HepG2 (cell line): ENCODE results near the gene RASAL1. TPM values are rescaled to one million over a fixed set of nuclear protein-coding genes. Genes with fewer than 3 reads are reported as not detected.

ENCODE experiments used
- JDP2 ChIP-seq: sonication (generic); formaldehyde crosslinking; IDR thresholded peaks from 2 replicates; pipeline ENCODE4 v1.8.1; 2022; ENCODE audit warnings: missing genetic modification reagents, borderline replicate concordance
- KDM5B ChIP-seq: sonication (generic); formaldehyde crosslinking; IDR thresholded peaks from 2 replicates; pipeline ENCODE4 v1.4.0; 2020; ENCODE audit warnings: missing genetic modification reagents, mild to moderate bottlenecking, borderline replicate concordance
- POLR2G ChIP-seq: fragments of 200-400 bp; formaldehyde crosslinking; IDR thresholded peaks from 2 replicates; pipeline ENCODE4 v1.6.1; 2018; ENCODE audit warnings: mild to moderate bottlenecking, low read depth, low read length, moderate library complexity
- REPIN1 ChIP-seq: sonication (generic); formaldehyde crosslinking; IDR thresholded peaks from 2 replicates; pipeline ENCODE4 v1.8.0; 2022; ENCODE audit warnings: missing genetic modification reagents, low read depth, mild to moderate bottlenecking, borderline replicate concordance
- SMC3 ChIP-seq: IDR thresholded peaks from 2 replicates; pipeline ENCODE4 v1.6.1; 2011; ENCODE audit warnings: low read length, improper control_type of control experiment
- ZFP36L2 ChIP-seq: sonication (generic); formaldehyde crosslinking; IDR thresholded peaks from 2 replicates; pipeline ENCODE4 v1.4.0; 2020; ENCODE audit warnings: missing genetic modification reagents
- ZNF3 ChIP-seq: IDR thresholded peaks from 2 replicates; pipeline ENCODE4 v1.7.0; 2017; ENCODE audit warnings: inconsistent platforms
- polyA plus RNA-seq, 8 experiments: library from polyadenylated mRNA; depleted of rRNA in 3 of 8; stranded (reverse) in 7 of 8; unstranded in 1 of 8; fragments of >200 nt; fragmentation: Illumina TruSeq in 4 of 8; extraction: Trizol in 4 of 8; gene quantifications; 2 replicates each; pipeline versions ENCODE4 v1.2.1 to v1.2.3, GENCODE V29; 2011 to 2016; ENCODE audit warnings: low read depth in 4 of 8, missing spikeins in 1 of 8, mixed read lengths in 1 of 8; ENCODE audit not compliant: insufficient read depth in 1 of 8
- total RNA-seq, 5 experiments: library from RNA; depleted of rRNA; stranded (reverse); fragments of >200 nt; fragmentation: Illumina TruSeq; extraction: Trizol; gene quantifications; 2 replicates each; pipeline ENCODE4 v1.2.3, GENCODE V29; 2016; ENCODE audit warnings: low read depth in 1 of 5
- TF ChIP-seq, protein P1 (sequence below): sonication (generic); formaldehyde crosslinking; conservative IDR thresholded peaks from 2 replicates; pipeline ENCODE4 v1.8.0; 2022; ENCODE audit warnings: missing genetic modification reagents
- TF ChIP-seq, protein P2 (sequence below): sonication (generic); formaldehyde crosslinking; IDR thresholded peaks from 2 replicates; pipeline ENCODE4 v1.5.0; 2020; ENCODE audit warnings: mild to moderate bottlenecking, missing genetic modification reagents, borderline replicate concordance

Gene RASAL1
- total and polyA plus RNA-seq, 2 of the 13 experiments (the other 11 are each of a cell fraction or from before 2014, with no cell fraction given), result not detected

DNA sequence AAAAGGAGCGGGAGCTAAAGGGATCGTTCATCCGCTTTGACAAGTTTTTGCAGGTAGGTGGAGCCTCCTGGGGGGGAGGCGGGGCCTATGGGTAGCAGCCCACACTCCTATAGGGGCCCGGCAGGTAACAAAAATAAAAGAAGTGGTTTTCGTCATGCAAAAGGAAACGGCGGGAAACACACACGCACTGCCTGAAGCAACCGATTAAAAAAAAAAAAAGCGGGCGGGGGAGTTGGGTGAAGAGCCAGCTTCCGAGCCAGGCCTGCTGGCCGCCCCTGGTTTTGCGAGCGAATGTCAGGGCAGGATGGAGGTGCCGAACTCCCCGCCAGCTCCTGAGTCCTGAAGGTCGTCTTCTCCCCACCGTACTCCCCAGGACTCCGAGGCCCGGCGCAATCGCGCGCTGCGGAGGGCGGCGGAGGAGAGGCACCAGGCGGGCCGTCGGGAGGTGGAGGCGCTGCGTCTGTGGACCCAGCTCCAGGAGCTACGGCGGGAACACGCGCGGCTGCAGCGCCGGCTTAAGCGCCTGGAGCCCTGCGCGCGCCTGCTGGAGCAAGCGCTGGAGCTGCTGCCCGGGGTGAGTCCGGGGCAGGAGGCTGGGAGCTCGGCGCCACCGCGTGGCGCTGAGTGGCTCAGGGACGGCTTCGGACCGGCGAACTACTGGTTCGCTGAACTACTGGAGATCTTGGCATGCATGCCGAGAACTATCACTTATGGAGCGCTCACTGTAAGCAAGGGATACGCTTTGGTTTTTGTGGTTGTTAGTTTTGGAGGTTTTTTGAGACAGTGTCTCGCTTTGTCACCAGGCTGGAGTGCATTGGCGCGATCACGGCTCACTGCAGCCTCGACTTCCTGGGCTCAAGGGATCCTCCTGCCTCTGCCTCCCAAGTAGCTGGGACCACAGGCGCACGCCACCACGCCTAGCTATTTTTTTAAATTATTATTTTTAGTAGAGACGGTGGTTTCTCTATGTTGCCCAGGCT is 17.6 kb upstream of the RASAL1 start (continued):
- TF ChIP-seq, protein P1, sequence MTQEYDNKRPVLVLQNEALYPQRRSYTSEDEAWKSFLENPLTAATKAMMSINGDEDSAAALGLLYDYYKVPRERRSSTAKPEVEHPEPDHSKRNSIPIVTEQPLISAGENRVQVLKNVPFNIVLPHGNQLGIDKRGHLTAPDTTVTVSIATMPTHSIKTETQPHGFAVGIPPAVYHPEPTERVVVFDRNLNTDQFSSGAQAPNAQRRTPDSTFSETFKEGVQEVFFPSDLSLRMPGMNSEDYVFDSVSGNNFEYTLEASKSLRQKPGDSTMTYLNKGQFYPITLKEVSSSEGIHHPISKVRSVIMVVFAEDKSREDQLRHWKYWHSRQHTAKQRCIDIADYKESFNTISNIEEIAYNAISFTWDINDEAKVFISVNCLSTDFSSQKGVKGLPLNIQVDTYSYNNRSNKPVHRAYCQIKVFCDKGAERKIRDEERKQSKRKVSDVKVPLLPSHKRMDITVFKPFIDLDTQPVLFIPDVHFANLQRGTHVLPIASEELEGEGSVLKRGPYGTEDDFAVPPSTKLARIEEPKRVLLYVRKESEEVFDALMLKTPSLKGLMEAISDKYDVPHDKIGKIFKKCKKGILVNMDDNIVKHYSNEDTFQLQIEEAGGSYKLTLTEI (CRISPR knock-in tag), result no peak
- TF ChIP-seq, protein P2, sequence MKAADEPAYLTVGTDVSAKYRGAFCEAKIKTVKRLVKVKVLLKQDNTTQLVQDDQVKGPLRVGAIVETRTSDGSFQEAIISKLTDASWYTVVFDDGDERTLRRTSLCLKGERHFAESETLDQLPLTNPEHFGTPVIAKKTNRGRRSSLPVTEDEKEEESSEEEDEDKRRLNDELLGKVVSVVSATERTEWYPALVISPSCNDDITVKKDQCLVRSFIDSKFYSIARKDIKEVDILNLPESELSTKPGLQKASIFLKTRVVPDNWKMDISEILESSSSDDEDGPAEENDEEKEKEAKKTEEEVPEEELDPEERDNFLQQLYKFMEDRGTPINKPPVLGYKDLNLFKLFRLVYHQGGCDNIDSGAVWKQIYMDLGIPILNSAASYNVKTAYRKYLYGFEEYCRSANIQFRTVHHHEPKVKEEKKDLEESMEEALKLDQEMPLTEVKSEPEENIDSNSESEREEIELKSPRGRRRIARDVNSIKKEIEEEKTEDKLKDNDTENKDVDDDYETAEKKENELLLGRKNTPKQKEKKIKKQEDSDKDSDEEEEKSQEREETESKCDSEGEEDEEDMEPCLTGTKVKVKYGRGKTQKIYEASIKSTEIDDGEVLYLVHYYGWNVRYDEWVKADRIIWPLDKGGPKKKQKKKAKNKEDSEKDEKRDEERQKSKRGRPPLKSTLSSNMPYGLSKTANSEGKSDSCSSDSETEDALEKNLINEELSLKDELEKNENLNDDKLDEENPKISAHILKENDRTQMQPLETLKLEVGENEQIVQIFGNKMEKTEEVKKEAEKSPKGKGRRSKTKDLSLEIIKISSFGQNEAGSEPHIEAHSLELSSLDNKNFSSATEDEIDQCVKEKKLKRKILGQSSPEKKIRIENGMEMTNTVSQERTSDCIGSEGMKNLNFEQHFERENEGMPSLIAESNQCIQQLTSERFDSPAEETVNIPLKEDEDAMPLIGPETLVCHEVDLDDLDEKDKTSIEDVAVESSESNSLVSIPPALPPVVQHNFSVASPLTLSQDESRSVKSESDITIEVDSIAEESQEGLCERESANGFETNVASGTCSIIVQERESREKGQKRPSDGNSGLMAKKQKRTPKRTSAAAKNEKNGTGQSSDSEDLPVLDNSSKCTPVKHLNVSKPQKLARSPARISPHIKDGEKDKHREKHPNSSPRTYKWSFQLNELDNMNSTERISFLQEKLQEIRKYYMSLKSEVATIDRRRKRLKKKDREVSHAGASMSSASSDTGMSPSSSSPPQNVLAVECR (CRISPR knock-in tag), result peak; percentile 40; the same call in 1 of the 2 replicates
- TF ChIP-seq SMC3 (peak; percentile 43; the same call in 1 of the 2 replicates), REPIN1 (CRISPR knock-in tag) (no peak), KDM5B (CRISPR knock-in tag) (peak; percentile 69; the same call in 1 of the 2 replicates), POLR2G (no peak), JDP2 (CRISPR knock-in tag) (no peak), ZNF3 (CRISPR knock-in tag) (no peak), ZFP36L2 (no peak)
